IgD-negative memory B cell (primary cell): ENCODE measurements around the gene PPIE. TPM values are rescaled to one million over a fixed set of nuclear protein-coding genes. Genes with fewer than 3 reads are reported as not detected.

ENCODE experiments used
- H3K27ac Mint-ChIP-seq, 3 donors: one replicate each; pipeline ENCODE4 v1.8.0; 2020 to 2022; ENCODE audit warnings: mild to moderate bottlenecking in 3 of 3, mixed read lengths in 3 of 3, moderate library complexity in 1 of 3
- H3K27me3 Mint-ChIP-seq: one replicate; pipeline ENCODE4 v1.8.0; 2021; ENCODE audit warnings: mixed read lengths
- H3K36me3 Mint-ChIP-seq: one replicate; pipeline ENCODE4 v1.8.0; 2020; ENCODE audit warnings: mild to moderate bottlenecking, mixed read lengths
- H3K4me1 Mint-ChIP-seq, 3 donors: one replicate each; pipeline ENCODE4 v1.8.0; 2020 to 2022; ENCODE audit warnings: mixed read lengths in 3 of 3, mild to moderate bottlenecking in 1 of 3
- H3K4me3 Mint-ChIP-seq, 4 donors: one replicate each; pipeline ENCODE4 v1.8.0; 2020 to 2022; ENCODE audit warnings: mild to moderate bottlenecking in 4 of 4, mixed read lengths in 4 of 4, moderate library complexity in 3 of 4
- H3K9me3 Mint-ChIP-seq, 3 donors: one replicate each; pipeline ENCODE4 v1.8.0; 2020 to 2021; ENCODE audit warnings: mixed read lengths in 3 of 3, mild to moderate bottlenecking in 1 of 3
- polyA plus RNA-seq: library from polyadenylated mRNA; unstranded; fragments of 300-500 nt; fragmentation: Illumina TruSeq; gene quantifications from one replicate; pipeline ENCODE4 v1.2.3, GENCODE V29; 2021

The PPIE gene
- polyA plus RNA-seq, 1 donor from 2014 or later = 83.7 TPM

- Mint-ChIP-seq H3K4me3 (no peak overlapping the region), H3K9me3 (peaks cover 0 to 2% (median 0%) of the 10 kb centered on the region in 3 donors), H3K36me3 (no peaks in the 10 kb centered on the region), H3K27me3 (peaks cover 40% of the 10 kb centered on the region), H3K4me1 (peaks cover 4 to 8% (median 5%) of the 10 kb centered on the region in 3 donors), H3K27ac (no peak overlapping the region)
These were observed 6.0 kb upstream of the PPIE start for GRCh38 chr1:39732730-39733129.

GRCh38 chr1:39733161-39733560 is 5.5 kb upstream of the PPIE start:
- H3K9me3 Mint-ChIP-seq = peaks cover 0 to 2% (median 0%) of the 10 kb centered on the region in 3 donors
- peaks cover 36% of the 10 kb centered on the region for H3K27me3 Mint-ChIP-seq
- H3K4me3 Mint-ChIP-seq = no peak overlapping the region
- H3K36me3 Mint-ChIP-seq = no peaks in the 10 kb centered on the region
- H3K4me1 Mint-ChIP-seq = peaks cover under 1 to 6% (median 4%) of the 10 kb centered on the region in 3 donors
- no peak overlapping the region for H3K27ac Mint-ChIP-seq

GRCh38 chr1:39735731-39736130 is 3.0 kb upstream of the PPIE start:
- Mint-ChIP-seq H3K4me1 (peaks cover 12 to 20% (median 12%) of the 10 kb centered on the region in 3 donors), H3K36me3 (no peaks in the 10 kb centered on the region), H3K27ac (no peak overlapping the region), H3K9me3 (peaks cover 0 to 4% (median 2%) of the 10 kb centered on the region in 3 donors), H3K4me3 (no peak overlapping the region), H3K27me3 (peaks cover 22% of the 10 kb centered on the region)

- peaks cover 18% of the 10 kb centered on the region for H3K27me3 Mint-ChIP-seq
- H3K27ac Mint-ChIP-seq = peak overlapping the region in 1 of 3 donors; percentile 46
- peaks cover 12 to 23% (median 12%) of the 10 kb centered on the region in 3 donors for H3K4me1 Mint-ChIP-seq
- H3K4me3 Mint-ChIP-seq = peak overlapping the region in 3 of 4 donors; percentile 8 to 100 (median 86)
- H3K36me3 Mint-ChIP-seq = peaks cover 3% of the 10 kb centered on the region
- H3K9me3 Mint-ChIP-seq = peaks cover 0 to 4% (median 2%) of the 10 kb centered on the region in 3 donors
These were observed 1.0 kb upstream of the PPIE start for GRCh38 chr1:39737546-39738169.

- Mint-ChIP-seq H3K27ac (no peak overlapping the region), H3K36me3 (peaks cover 11% of the 10 kb centered on the region), H3K4me3 (peak overlapping the region in 1 of 4 donors; percentile 49), H3K27me3 (no peaks in the 10 kb centered on the region), H3K4me1 (peaks cover 7 to 11% (median 7%) of the 10 kb centered on the region in 3 donors), H3K9me3 (no peaks in the 10 kb centered on the region)
These were observed 6.5 kb downstream of the PPIE start for GRCh38 chr1:39745016-39745670.

GRCh38 chr1:39751595-39751994 is 12.9 kb downstream of the PPIE start:
- Mint-ChIP-seq H3K9me3 (no peaks in the 10 kb centered on the region), H3K36me3 (peaks cover 17% of the 10 kb centered on the region), H3K4me3 (no peak overlapping the region), H3K4me1 (peaks cover 0 to 6% (median 5%) of the 10 kb centered on the region in 3 donors), H3K27me3 (no peaks in the 10 kb centered on the region), H3K27ac (no peak overlapping the region)

GRCh38 chr1:39752703-39753102 is 14.0 kb downstream of the PPIE start:
- Mint-ChIP-seq H3K4me3 (no peak overlapping the region), H3K27ac (peak overlapping the region in 1 of 3 donors; percentile 27), H3K36me3 (peaks cover 13% of the 10 kb centered on the region), H3K4me1 (peaks cover 0 to 2% (median 0%) of the 10 kb centered on the region in 3 donors), H3K27me3 (no peaks in the 10 kb centered on the region), H3K9me3 (no peaks in the 10 kb centered on the region)

GRCh38 chr1:39753132-39754025 is 14.7 kb downstream of the PPIE start:
- Mint-ChIP-seq H3K27ac (no peak overlapping the region), H3K4me3 (no peak overlapping the region), H3K36me3 (peaks cover 13% of the 10 kb centered on the region), H3K4me1 (peaks cover 0 to 2% (median 0%) of the 10 kb centered on the region in 3 donors), H3K9me3 (no peaks in the 10 kb centered on the region), H3K27me3 (no peaks in the 10 kb centered on the region)

- H3K27me3 Mint-ChIP-seq = no peaks in the 10 kb centered on the region
- H3K9me3 Mint-ChIP-seq = no peaks in the 10 kb centered on the region
- no peak overlapping the region for H3K27ac Mint-ChIP-seq
- peaks cover 0 to 2% (median 0%) of the 10 kb centered on the region in 3 donors for H3K4me1 Mint-ChIP-seq
- peaks cover 13% of the 10 kb centered on the region for H3K36me3 Mint-ChIP-seq
- no peak overlapping the region for H3K4me3 Mint-ChIP-seq
These were observed 15.4 kb downstream of the PPIE start for GRCh38 chr1:39754026-39754570.

- Mint-ChIP-seq H3K36me3 (peaks cover 13% of the 10 kb centered on the region), H3K9me3 (no peaks in the 10 kb centered on the region), H3K4me3 (no peak overlapping the region), H3K27ac (peak overlapping the region in 1 of 3 donors; percentile 39), H3K4me1 (peaks cover 0 to 2% (median 0%) of the 10 kb centered on the region in 3 donors), H3K27me3 (no peaks in the 10 kb centered on the region)
These were observed 16.3 kb downstream of the PPIE start for GRCh38 chr1:39754906-39755504.

GRCh38 chr1:39755965-39756659 is 17.4 kb downstream of the PPIE start:
- Mint-ChIP-seq H3K9me3 (no peaks in the 10 kb centered on the region), H3K4me1 (peaks cover 0 to 1% (median 0%) of the 10 kb centered on the region in 3 donors), H3K27me3 (no peaks in the 10 kb centered on the region), H3K4me3 (no peak overlapping the region), H3K36me3 (peaks cover 12% of the 10 kb centered on the region), H3K27ac (no peak overlapping the region)

GRCh38 chr1:39757501-39757900 is 18.8 kb downstream of the PPIE start:
- H3K27me3 Mint-ChIP-seq = no peaks in the 10 kb centered on the region
- H3K4me3 Mint-ChIP-seq = no peak overlapping the region
- H3K4me1 Mint-ChIP-seq = no peaks in the 10 kb centered on the region
- peaks cover 8% of the 10 kb centered on the region for H3K36me3 Mint-ChIP-seq
- H3K9me3 Mint-ChIP-seq = no peaks in the 10 kb centered on the region
- H3K27ac Mint-ChIP-seq = peak overlapping the region in 1 of 3 donors; percentile 32

- H3K36me3 Mint-ChIP-seq = peaks cover 4% of the 10 kb centered on the region
- H3K4me1 Mint-ChIP-seq = no peaks in the 10 kb centered on the region
- no peak overlapping the region for H3K4me3 Mint-ChIP-seq
- H3K27me3 Mint-ChIP-seq = no peaks in the 10 kb centered on the region
- H3K27ac Mint-ChIP-seq = peak overlapping the region in 1 of 3 donors; percentile 84
- no peaks in the 10 kb centered on the region for H3K9me3 Mint-ChIP-seq
These were observed 20.1 kb downstream of the PPIE start for GRCh38 chr1:39758556-39759435.
